ENCODE measurements around the gene VPS37B.

GRCh38 chr12:122896662-122897061, 738 bp upstream of the VPS37B start:
- TF ChIP-seq CTCF (IDR thresholded peaks at IDR 0.05; ENCODE audit: poor library complexity) (no peak), EZH2 (IDR thresholded peaks at IDR 0.05; ENCODE audit: borderline replicate concordance) (no peak)

All from hepatocyte (in vitro differentiated cells).